Hematopoietic multipotent progenitor cell treated with erythropoietin and hydrocortisone succinate and interleukin-3 and kit ligand, for 8 days (in vitro differentiated cells): Measurements from ENCODE around the gene OGDH.

Source experiments
- DNase-seq: peaks from one replicate; pipeline ENCODE4 v3.0.0-alpha.2; 2015

OGDH gene

DNA sequence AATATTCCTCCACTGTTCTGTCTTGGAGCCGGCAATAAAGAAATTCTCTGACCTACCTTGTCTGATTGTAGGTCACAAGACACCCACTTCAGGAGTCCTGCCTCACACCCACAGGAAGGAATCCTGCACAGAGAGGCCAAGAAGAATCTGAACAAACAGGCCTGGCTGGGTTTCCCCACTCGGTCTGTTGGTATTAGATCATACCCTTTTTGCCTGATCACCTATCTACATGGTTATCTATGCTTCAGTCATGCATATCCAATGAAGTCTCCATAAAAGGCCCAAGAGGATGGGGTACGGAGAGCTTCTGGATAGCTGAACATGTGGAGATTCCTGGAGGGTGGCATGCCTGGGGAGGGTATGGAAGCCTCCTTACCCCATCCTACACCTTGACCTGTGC lies 12.3 kb downstream of the OGDH start:
- DNase-seq, result no peak

DNA sequence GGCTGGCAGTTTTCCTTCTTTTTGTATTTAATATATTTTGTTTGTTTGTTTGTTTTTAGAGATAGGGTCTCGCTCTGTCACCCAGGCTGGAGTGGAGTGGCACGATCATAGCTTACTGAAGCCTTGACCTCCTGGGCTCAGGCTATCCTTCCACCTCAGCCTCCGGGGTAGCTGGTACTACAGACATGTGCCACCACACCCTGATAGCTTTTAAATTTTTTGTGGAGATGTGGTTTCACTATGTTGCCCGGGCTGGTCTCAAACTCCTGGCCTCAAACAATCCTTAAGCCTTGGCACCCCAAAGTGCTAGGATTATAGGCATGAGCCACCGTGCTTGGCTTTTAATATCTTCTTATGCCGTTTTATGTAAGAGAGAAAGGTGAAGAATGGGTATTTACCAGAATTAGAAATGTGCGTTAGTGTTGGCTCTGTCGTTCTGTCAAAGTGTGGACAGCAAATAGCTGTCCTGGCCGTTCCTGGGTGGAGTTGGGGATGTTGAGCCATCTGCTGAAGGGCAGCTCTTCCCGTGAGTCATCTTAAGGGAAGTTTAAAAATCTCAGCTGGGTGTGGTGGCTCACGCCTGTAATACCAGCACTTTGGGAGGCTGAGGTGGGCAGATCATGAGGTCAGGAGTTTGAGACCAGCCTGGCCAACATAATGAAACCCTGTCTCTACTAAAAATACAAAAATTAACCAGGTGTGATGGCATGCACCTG lies 14.8 kb downstream of the OGDH start:
- no peak for DNase-seq

DNA sequence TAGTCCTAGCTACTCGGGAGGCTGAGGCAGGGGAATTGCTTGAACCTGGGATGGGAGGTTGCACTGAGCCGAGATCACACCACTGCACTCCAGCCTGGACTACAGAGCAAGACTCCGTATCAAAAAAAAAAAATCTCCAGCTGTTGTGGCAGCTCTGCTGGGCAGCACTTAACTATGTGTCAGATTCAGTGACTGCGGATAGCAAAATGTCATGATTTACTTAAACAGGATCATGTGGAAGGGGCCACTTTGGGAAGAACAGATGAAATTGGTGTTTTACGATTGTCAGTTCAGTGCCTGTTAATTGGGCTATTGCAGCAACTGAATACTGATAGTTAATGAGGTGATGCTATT lies 15.3 kb downstream of the OGDH start:
- no peak for DNase-seq

DNA sequence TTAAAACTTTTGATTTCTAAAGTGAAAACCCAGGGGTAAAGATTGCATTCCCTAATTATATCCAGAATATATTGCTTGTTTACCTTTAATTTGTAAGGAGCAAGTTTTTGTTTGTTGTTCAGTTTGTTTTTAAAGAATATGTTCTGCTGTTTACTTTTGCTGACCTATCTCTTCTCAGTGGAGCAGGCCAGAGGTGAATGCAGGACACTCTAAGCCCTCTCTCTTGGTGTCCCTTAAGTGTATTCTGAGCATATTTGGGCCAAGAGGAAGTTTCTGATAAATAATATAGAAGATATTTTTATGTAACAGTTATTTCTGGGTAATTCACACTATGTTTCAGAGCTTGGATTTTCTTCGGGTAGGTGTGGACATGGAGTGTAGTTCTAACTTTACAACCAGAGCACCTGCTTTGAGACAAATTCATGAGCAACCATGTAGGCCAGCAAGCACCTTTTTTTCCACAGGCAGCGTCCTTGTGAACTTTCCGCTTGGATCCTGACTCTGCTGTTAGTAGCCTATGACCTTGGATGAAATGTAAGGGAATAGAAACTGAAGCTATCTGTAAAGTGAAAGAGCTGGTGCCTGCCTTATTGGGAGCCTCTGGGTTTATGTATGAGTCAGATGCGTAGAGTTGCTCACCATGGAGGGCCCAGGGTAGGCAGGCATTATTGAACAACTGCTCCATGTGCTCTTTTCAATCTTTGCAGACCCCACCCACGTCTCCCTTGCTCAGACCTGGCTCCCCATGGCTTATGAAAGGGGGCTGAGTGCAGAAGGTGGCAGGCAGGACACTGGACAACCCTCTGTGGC lies 16.1 kb downstream of the OGDH start:
- DNase-seq, result no peak

DNA sequence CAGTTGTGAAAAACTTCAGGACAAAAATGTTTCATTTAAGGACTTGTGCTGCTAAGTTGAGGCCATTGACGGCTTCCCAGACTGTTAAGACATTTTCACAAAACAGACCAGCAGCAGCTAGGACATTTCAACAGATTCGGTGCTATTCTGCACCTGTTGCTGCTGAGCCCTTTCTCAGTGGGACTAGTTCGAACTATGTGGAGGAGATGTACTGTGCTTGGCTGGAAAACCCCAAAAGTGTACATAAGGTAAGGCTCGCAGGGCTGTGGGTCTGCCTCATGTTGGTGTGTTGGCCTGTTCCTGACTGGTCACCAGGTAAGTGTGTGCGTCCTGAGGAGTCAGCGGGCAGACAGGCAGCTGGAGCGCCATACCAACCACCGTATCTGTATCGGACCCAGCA lies 17.9 kb downstream of the OGDH start:
- no peak for DNase-seq

DNA sequence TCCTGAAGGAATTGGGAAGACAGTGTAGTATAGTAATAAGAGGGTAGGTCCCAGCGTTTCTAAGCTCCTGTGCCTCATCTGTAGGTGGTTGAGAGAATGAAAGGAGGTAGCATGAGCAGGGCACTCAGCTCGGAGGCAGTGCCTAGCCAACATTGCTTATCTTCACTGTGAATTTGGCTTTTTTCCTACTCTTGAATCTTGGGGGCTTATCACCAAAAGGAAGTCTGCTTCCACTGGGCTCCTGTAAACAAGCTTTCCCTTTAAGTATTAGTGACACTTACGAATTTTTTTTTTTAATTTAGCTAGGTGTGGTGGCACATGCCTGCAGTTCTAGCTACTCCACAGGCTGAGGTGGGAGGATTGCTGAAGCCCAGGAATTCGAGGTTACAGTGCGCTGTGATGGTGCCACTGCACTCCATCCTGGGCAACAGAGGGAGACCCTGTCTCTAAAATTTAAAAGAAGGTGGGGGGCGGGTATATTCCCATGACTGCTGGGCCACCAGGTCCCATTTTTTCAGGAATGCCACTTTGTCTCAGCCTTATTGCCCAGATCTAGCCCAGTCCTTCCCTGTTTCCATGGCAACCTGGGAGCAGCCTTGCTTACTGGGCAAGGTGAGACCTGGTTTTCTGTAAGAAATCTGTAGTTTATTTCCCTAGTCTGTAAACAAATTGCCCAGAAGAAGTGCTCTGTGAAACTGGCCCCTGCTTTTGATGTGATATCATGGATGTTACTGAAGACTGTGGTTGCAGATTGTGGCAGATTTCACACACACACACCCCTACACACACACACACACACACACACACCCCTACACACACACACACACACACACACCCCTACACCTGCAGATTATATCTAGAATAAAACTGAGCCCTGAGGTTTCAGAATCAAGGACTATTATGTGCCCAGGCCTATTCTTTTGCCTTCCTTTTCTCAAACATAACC lies 19.4 kb downstream of the OGDH start:
- peak; percentile 84 for DNase-seq

DNA sequence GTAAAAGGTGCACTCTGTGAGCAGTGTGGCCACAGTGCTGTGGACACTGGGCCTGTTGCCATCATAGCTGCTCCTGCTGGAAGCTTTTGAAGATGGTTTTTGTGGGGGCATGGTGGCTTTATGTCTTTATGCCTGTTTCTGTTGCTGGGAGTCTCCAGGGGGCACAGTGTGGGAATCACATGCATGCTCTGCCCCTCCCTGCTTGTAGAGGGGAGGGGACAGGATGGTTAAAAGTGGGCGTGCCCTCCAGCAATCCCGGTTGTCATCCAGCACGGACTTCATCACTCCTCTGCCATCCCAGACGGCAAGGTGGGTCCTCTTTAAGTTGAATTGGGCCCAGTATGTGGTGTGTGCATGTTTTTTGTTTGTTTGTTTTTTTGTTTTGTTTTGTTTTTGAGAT lies 20.2 kb downstream of the OGDH start:
- no peak for DNase-seq

DNA sequence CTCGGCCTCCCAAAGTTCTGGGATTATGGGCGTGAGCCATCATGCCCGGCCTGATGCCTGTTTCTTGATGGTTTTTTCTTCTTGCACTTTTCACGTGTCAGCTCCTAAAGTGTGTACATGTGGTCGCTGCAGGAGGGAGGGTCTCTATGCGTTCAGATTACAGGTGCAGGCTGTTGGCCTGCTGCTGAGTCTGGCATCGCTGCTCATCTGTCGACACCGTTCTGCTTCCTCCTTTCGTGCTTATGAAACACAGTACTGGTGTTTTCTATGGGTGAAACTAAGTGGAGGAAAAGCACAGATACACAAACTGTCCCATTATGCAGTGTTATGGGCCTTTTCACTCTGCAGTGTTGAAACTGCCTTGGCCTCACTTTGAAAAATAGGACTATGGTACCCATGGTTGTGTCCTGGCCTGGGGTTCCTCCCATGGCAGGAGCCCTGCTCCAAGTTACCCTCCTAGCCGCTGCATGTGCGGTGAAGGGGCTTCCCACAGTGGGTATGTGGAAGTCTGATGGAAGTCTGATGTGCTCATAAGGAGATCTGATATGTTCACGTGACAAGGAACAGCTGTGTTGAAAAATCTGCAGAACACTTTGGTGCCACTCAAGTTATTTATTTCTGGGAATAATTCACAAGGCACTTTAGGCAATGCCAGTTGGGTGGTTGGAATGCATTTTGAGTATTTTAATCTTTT lies 23.5 kb downstream of the OGDH start:
- no peak for DNase-seq

DNA sequence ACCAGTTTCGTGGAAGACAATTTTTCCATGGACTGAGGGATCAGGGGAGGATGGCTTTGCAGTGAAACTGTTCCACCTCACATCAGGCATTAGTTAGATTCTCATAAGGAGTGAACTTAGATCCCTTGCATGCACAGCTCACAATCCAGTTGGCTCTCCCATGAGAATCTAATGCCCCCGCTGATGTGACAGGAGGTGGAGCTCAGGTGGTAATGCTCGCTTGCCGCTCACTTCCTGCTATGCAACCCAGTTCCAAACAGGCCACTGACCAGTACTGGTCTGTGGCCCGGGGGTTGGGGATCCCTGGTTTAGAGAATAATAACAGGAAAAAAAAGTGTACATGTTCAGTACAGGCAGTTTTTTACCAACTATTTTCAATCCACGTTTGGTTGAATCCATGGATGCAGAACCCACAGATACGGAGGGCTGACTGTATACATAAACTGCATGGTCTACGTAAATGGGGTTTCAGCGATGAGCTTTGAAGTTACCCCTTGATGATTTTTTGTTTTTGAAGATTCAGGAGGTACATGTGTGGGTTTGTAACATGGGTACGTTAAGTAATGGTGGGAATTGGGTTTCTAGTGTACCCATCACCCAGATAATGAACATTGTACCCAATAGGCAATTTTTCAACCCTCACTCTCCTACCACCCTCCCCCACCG lies 24.5 kb downstream of the OGDH start:
- no peak for DNase-seq

DNA sequence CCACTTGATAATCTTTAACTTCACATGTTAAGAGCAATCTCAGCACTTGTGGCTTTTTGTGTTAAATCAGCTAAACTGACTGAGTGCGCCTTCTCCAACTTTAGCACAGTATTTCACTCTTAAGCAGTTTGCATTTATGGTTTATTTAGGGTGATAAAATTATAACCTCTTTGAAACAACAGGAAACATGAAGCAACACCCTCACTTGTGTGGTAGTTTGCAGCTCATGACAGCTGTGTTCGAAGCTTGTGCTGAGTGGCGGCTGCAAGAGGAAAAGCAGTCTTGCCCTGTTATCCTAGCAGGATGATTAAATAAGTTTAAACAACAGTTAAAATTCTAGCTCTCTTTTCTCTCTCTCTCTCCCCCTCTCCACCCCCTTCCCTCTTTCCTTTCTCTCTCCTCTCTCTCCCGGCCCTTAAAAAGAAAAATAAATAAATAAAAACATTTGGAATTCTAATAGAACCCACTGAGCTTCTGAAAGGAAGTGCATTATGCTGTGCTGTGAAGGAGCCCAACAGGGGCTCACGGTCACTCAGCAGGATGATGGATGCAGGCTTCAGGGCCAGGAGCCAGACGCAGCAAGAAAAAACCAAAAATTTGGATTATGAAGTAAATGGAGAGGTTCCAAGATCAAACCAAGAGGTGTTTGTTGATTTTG lies 25.2 kb downstream of the OGDH start:
- DNase-seq, result peak; percentile 8

DNA sequence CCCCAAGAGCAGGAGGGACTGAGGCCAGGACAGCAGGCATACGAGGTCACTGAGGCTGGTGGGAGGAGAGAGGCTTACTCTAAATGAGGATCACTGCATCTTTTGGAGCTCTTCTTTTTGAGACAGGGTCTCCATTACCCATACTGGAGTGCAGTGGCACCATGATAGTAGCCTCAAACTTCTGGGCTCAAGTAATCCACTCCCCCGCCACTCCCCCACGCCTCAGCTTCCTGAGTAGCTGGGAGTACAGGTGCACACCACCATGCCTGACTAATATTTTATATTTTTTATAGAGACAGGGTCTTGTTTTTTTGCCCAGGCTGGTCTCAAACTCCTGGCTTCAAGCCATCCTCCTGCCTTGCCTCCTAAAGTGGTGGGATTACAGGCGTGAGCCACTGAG lies 25.8 kb downstream of the OGDH start:
- no peak for DNase-seq

DNA sequence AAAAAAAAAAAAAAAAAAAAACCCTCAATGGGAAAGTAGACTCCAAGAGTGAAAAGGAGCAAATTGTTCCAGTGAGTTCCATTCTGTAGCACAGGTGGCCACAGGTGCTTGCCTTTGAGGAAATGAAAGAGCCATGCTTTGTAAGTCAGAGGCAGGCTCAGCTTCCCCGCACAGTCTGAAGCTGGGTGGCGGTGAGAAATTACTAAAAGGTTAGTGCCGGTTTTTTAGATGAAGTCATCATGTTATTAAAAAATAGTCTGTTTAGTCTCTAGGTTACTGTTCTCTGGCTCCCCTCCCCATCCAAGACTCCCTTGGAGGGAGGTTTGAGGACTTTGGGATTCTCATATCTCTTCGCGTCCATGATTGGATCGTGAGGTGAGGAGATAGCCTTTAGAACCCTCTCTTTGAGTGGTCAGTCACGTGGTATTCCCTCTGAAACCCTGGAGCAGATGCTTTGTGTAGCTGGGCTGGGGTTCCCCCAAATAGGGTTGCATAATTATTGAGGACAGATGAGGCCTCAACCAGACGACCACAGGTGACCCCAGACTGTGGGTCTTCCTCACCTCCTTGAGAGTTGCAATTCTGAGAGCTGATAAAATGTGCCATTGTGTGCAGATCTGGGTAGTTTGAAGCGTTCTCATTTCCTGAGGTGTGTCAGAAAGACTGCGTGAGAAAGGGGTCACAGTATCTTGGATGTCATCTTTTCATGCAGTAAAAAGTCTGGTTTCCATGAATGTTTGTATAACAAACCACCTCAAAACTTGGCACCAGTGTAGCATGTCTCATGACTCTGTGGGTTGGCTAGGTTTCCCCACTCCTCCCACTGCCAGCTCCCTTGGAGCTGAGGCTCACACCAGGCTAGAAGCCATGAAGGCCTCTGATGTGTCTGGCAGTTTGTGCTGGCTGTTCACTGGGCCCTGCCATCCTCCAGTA lies 27.1 kb downstream of the OGDH start:
- peak; percentile 92 for DNase-seq

DNA sequence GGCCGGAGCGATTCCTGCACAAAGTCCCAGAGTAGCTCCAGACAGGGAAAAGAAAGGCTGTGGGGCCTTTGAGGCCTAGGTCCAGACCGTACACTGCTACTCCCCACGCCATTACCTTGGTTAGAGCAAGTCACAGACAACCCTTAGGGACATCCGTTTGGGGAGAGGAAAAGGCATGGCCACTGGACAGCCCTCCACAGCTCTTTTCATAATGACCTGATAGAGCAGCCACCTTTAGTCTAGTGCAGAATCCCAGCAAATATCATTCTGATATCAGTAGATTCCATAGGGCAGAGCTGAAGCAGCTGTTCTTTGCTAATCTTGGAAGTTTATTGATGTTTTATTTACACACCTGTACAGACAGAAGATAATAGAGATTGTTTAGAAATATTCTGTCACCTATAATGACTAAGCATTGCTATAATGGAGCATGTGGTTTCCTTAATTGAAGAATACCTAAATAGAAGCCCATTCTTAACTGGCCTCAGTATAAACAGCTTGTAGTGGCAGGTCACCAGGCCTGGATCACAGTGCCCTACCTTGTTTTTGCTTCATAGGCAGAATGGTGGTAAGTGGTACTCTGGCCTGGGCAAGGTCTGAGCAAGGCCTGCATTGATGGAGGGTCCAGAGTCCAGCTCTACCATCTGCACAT lies 27.9 kb downstream of the OGDH start:
- DNase-seq, result no peak

DNA sequence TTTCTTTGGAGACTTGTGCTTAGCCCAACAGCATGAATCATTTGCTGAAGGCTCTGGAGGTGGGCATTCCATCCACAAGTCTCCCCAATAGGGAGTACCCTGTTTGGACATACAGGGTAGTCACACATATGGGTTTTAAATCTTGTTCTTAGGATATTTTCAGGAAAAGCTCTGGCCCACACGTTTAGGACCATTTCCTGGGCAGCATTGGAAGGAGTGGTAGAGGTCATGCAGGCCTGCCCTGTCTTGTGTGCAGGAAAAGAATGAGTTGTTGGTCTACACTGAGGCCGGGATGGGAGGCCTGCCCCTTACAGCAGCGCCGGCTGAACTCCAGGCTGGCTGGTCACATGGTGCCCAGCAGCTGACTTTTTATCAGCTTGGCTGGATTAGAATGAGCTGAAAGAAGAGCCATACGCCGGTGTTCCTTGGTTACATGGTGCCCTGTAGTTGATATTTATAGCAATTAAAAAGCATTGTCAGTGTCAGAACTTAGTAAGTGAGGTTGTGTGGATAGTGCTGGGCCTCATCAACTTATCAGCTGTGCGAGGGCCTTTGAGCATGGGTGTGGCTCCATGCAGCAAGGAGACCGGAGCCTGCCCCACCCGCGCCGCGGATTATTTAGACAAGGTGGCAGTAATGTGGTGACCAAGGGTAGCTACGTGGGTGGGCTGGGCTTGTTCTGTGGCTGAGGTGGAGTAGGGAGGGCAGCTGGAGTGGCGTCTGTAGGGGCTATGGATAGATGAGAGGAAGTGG lies 28.6 kb downstream of the OGDH start:
- peak; percentile 94 for DNase-seq

DNA sequence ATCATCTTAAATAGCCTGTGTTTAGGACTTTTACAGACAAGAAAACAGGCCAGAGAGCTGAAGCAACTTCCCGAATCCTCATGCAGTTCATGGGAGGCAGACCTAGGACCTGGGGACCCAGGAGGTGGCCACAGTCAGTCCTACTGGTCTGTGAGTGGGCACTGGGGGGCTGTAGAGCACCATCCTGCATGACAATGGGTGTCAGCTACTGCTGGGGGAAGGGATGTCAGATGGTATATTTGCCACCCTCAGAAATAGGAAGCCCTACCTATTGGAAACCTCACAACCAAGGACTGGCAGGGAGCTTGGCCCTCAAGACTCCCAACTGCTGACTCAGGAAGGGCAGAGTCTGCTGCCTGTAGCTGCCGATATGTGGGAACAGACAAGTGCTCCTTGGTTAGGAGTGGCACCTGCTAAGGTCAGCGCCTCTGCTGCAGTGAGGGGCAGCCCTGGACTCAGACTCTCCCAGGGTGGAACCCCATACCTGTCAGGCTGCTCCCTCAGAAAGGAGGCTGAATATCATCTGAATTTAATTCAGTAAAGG lies 29.7 kb downstream of the OGDH start:
- peak; percentile 38 for DNase-seq

DNA sequence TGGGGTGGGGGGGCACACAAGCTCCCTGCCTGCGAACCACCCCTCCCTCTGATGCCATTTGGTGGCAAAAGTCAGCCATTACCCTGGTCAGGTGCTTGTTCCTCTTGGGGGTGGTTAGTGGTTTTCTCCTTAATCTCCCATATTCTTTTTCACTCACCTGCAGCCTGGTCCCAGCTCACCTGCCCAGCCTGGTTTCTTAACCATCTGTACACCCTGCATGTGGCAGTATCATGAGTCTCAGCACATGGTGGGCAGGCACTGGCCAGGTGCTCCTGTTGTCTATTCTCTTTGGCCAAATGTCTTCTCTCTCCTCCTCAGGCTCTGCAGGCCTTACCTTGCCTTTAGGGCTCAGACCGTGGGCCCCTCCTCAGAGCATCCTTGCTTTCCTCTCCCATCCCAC lies 30.5 kb downstream of the OGDH start:
- no peak for DNase-seq

DNA sequence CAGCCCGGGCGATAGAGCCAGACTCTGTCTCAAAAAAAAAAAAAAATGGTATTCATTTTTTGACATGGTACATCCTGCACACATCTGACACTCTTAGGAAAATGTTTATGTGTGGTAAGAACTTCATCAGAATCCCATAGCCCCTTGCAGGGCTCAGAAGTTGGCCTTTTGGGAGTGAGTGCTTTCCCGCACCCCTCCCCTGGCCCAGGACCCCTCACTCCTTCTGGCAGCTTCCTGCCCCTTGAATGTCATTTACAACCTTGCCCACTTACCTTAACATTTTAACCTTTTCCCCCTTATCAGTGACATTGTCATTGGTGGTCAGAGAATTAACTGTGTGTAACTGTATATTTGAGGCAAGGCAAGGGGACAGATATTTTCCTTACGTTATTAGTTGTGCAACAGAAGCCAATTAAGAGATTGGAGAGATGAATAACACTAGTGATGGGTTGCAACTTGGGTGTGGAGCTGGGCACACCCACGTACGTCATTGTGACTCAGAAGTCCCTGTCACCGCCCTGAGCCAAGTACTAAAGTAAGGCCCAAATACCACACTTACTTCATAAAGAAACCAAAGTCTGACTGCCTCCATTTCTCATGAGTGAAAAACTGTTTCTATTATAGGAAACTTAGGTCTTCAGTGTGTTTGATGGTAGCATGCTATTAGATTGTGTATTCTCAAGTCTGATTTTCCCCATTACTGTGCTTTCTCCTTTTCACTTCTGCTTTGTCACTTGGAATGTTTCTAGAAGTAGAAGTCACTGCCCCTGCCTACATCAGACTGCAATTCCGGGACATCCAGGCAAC lies 31.6 kb downstream of the OGDH start:
- DNase-seq, result peak; percentile 89
